Neutrophil (primary cell): ENCODE results near the gene UROC1.

Experiments
- H3K27ac ChIP-seq: fragments of 200-600 bp; sonication (generic); 2 replicates; pipeline ENCODE4 v1.5.1; 2016; ENCODE audit warnings: mild to moderate bottlenecking, moderate library complexity
- H3K27me3 ChIP-seq: fragments of 200-600 bp; sonication (generic); 2 replicates; pipeline ENCODE4 v1.6.0; 2016; ENCODE audit warnings: mild to moderate bottlenecking
- H3K36me3 ChIP-seq: fragments of 200-600 bp; sonication (generic); 2 replicates; pipeline ENCODE4 v1.5.1; 2017
- H3K4me1 ChIP-seq, 2 experiments: fragments of 200-600 bp in 1 of 2; sonication (generic) in 1 of 2; 1 replicate in 1 of 2; 2 replicates in 1 of 2; pipeline versions ENCODE4 v1.5.1 to v1.6.1; 2013 to 2016; ENCODE audit warnings: low read depth in 1 of 2, low read length in 1 of 2, mild to moderate bottlenecking in 1 of 2, moderate library complexity in 1 of 2; ENCODE audit not compliant: control insufficient read depth in 1 of 2, insufficient read depth in 1 of 2
- H3K4me3 ChIP-seq, 2 experiments: fragments of 200-600 bp in 1 of 2; sonication (generic) in 1 of 2; 1 replicate in 1 of 2; 2 replicates in 1 of 2; pipeline ENCODE4 v1.5.1; 2013 to 2016; ENCODE audit warnings: low read depth in 1 of 2, low read length in 1 of 2, mild to moderate bottlenecking in 1 of 2, moderate library complexity in 1 of 2
- H3K9me3 ChIP-seq: fragments of 200-600 bp; sonication (generic); 2 replicates; pipeline ENCODE4 v1.5.1; 2016
- CTCF ChIP-seq: fragments of 200-600 bp; sonication (generic); IDR thresholded peaks from 2 replicates; pipeline ENCODE4 v1.5.1; 2016; ENCODE audit warnings: antibody characterized with exemption

The UROC1 gene

GRCh38 chr3:126530171-126531050 is 12.8 kb upstream of the UROC1 start:
- Histone ChIP-seq H3K27me3 (no peaks in the 10 kb centered on the region), H3K4me1 (peaks cover 74 to 79% of the 10 kb centered on the region in 2 experiments), H3K9me3 (no peaks in the 10 kb centered on the region), H3K4me3 (peak overlapping the region; percentile 47 to 54), H3K27ac (peak overlapping the region; percentile 93), H3K36me3 (no peaks in the 10 kb centered on the region)
- TF ChIP-seq CTCF, result no peak

- peak overlapping the region; percentile 47 to 54 for H3K4me3 ChIP-seq
- peaks cover 7% of the 10 kb centered on the region for H3K27me3 ChIP-seq
- H3K27ac ChIP-seq, result peak overlapping the region; percentile 93
- no peaks in the 10 kb centered on the region for H3K9me3 ChIP-seq
- H3K4me1 ChIP-seq, result peaks cover 82 to 86% of the 10 kb centered on the region in 2 experiments
- no peak for TF ChIP-seq CTCF
- H3K36me3 ChIP-seq, result no peaks in the 10 kb centered on the region
Observed at GRCh38 chr3:126529585-126530170, 12.1 kb upstream of the UROC1 start.

GRCh38 chr3:126528800-126529541 is 11.4 kb upstream of the UROC1 start:
- no peak for TF ChIP-seq CTCF
- peaks cover 85% of the 10 kb centered on the region in 2 experiments for H3K4me1 ChIP-seq
- peaks cover 9% of the 10 kb centered on the region for H3K27me3 ChIP-seq

GRCh38 chr3:126528419-126528799 is 10.8 kb upstream of the UROC1 start:
- H3K9me3 ChIP-seq, result no peaks in the 10 kb centered on the region

More at GRCh38 chr3:126528800-126529541, 11.4 kb upstream of the UROC1 start:
- Histone ChIP-seq H3K27ac (peak overlapping the region; percentile 93), H3K9me3 (no peaks in the 10 kb centered on the region), H3K36me3 (no peaks in the 10 kb centered on the region), H3K4me3 (peak overlapping the region; percentile 47 to 54)

More at GRCh38 chr3:126528419-126528799, 10.8 kb upstream of the UROC1 start:
- H3K4me3 ChIP-seq, result peak overlapping the region; percentile 31 to 54
- H3K36me3 ChIP-seq, result no peaks in the 10 kb centered on the region
- peaks cover 84 to 85% of the 10 kb centered on the region in 2 experiments for H3K4me1 ChIP-seq
- H3K27me3 ChIP-seq, result peaks cover 14% of the 10 kb centered on the region
- no peak for TF ChIP-seq CTCF
- peak overlapping the region; percentile 93 for H3K27ac ChIP-seq
